ENCODE results near the gene SLC39A12.
"Not testable (repeated sequence)": the region's sequence is repeated elsewhere in the genome, so short reads cannot be mapped to it uniquely, and the experiment has no call there.

The SLC39A12 gene

GRCh38 chr10:17951868-17952371 lies at the start of gene SLC39A12:
Gene SLC39A12, plus strand, starts transcription at chr10:17951918. Its CDS starts 1,359 bp downstream, at chr10:17953277.
- DNase-seq, result no peak

GRCh38 chr10:17904564-17904963 lies 47.2 kb upstream of the SLC39A12 start:
- no peak for DNase-seq

GRCh38 chr10:17905491-17905890 lies 46.2 kb upstream of the SLC39A12 start:
- DNase-seq, result no peak

- no peak for DNase-seq
Measured at GRCh38 chr10:17906002-17906401, 45.7 kb upstream of the SLC39A12 start.

- DNase-seq, result no peak
Measured at GRCh38 chr10:17907641-17908040, 44.1 kb upstream of the SLC39A12 start.

- DNase-seq, result peak; percentile 63
Measured at GRCh38 chr10:17910125-17910789, 41.5 kb upstream of the SLC39A12 start.

- DNase-seq, result no peak
Measured at GRCh38 chr10:17912754-17913153, 39.0 kb upstream of the SLC39A12 start.

GRCh38 chr10:17913604-17914003 lies 38.1 kb upstream of the SLC39A12 start:
- DNase-seq, result no peak

- DNase-seq, result no peak
Measured at GRCh38 chr10:17914169-17915045, 37.3 kb upstream of the SLC39A12 start.

- DNase-seq, result no peak
Measured at GRCh38 chr10:17915181-17915580, 36.5 kb upstream of the SLC39A12 start.

- no peak for DNase-seq
Measured at GRCh38 chr10:17918187-17918903, 33.4 kb upstream of the SLC39A12 start.

- no peak for DNase-seq
Measured at GRCh38 chr10:17921378-17921777, 30.3 kb upstream of the SLC39A12 start.

GRCh38 chr10:17923728-17924127 lies 28.0 kb upstream of the SLC39A12 start:
- no peak for DNase-seq

- no peak for DNase-seq
Measured at GRCh38 chr10:17943033-17943745, 8.5 kb upstream of the SLC39A12 start.

GRCh38 chr10:17950269-17950668 lies 1.4 kb upstream of the SLC39A12 start:
- not testable (repeated sequence) for DNase-seq

- no peak for DNase-seq
Measured at GRCh38 chr10:17950726-17951125, 992 bp upstream of the SLC39A12 start.

- DNase-seq, result not testable (repeated sequence)
Measured at GRCh38 chr10:17954372-17954771, 2.7 kb downstream of the SLC39A12 start.

GRCh38 chr10:17954861-17955260 lies 3.1 kb downstream of the SLC39A12 start:
- DNase-seq, result no peak

GRCh38 chr10:17958049-17958448 lies 6.3 kb downstream of the SLC39A12 start:
- DNase-seq, result no peak

- no peak for DNase-seq
Measured at GRCh38 chr10:17959870-17960269, 8.2 kb downstream of the SLC39A12 start.

- no peak for DNase-seq
Measured at GRCh38 chr10:17961551-17962422, 10.1 kb downstream of the SLC39A12 start.

- DNase-seq, result no peak
Measured at GRCh38 chr10:17963431-17963830, 11.7 kb downstream of the SLC39A12 start.

Measured in hematopoietic multipotent progenitor cell treated with erythropoietin and hydrocortisone succinate and interleukin-3 and kit ligand, for 8 days (in vitro differentiated cells).